HL-60 (cell line): ENCODE measurements around the gene NBPF4.

Source experiments
- DNase-seq, 2 experiments: peaks; one replicate each; pipeline ENCODE4 v3.0.0-alpha.2; 2010 to 2020; ENCODE audit warnings: low read depth in 1 of 2, low spot score in 1 of 2
- H3K27ac ChIP-seq: fragments of 250-450 bp; sonication (Bioruptor Pico); replicated peaks from 2 replicates; pipeline ENCODE4 v1.5.1; 2020; ENCODE audit warnings: mild to moderate bottlenecking, moderate library complexity
- H3K27me3 ChIP-seq: fragments of 250-450 bp; sonication (Bioruptor Pico); 2 replicates; pipeline ENCODE4 v1.5.1; 2021; ENCODE audit warnings: mild to moderate bottlenecking, moderate library complexity; ENCODE audit not compliant: insufficient read depth, poor library complexity, severe bottlenecking
- H3K4me3 ChIP-seq: replicated peaks from 2 replicates; pipeline ENCODE4 v1.5.1; 2011; ENCODE audit warnings: mild to moderate bottlenecking, control low read depth, low read length; ENCODE audit not compliant: insufficient read depth
- GABPA ChIP-seq: IDR thresholded peaks from 2 replicates; pipeline ENCODE4 v1.6.1; 2012; ENCODE audit warnings: low read depth
- POLR2AphosphoS5 ChIP-seq: IDR thresholded peaks from 2 replicates; pipeline ENCODE4 v1.6.1; 2012; ENCODE audit warnings: low read depth
- SPI1 ChIP-seq: IDR thresholded peaks from 2 replicates; pipeline ENCODE4 v1.6.1; 2012; ENCODE audit warnings: low read depth, mild to moderate bottlenecking, borderline replicate concordance
- TF ChIP-seq, protein P1 (sequence below): IDR thresholded peaks from 2 replicates; pipeline ENCODE4 v1.6.1; 2012; ENCODE audit warnings: low read depth; ENCODE audit not compliant: insufficient replicate concordance
- TF ChIP-seq, protein P2 (sequence below): IDR thresholded peaks from one replicate; pipeline ENCODE4 v1.5.1; 2011; ENCODE audit warnings: low read length, control low read depth, inconsistent platforms; ENCODE audit not compliant: insufficient read depth

Gene NBPF4

DNA sequence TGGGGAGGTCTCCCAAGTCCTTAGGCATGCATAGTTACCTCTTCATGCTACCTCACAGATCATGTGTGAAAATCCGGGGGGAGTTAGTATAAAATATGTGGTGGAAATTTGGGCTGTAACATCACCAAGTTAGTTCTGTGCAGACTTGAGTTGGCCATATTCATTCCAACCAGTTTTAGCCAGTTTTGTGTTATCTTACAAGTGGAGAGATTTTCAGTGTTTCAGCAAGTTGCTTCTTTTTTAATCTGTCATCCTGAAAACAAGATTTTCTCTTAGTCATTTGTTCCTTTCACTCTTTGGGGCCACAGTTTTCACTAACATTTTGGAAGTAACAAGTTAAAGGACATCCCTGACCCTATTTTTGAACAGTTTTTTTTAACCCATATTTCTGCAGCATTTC is 55.1 kb downstream of the NBPF4 start:
- TF ChIP-seq, protein P1, sequence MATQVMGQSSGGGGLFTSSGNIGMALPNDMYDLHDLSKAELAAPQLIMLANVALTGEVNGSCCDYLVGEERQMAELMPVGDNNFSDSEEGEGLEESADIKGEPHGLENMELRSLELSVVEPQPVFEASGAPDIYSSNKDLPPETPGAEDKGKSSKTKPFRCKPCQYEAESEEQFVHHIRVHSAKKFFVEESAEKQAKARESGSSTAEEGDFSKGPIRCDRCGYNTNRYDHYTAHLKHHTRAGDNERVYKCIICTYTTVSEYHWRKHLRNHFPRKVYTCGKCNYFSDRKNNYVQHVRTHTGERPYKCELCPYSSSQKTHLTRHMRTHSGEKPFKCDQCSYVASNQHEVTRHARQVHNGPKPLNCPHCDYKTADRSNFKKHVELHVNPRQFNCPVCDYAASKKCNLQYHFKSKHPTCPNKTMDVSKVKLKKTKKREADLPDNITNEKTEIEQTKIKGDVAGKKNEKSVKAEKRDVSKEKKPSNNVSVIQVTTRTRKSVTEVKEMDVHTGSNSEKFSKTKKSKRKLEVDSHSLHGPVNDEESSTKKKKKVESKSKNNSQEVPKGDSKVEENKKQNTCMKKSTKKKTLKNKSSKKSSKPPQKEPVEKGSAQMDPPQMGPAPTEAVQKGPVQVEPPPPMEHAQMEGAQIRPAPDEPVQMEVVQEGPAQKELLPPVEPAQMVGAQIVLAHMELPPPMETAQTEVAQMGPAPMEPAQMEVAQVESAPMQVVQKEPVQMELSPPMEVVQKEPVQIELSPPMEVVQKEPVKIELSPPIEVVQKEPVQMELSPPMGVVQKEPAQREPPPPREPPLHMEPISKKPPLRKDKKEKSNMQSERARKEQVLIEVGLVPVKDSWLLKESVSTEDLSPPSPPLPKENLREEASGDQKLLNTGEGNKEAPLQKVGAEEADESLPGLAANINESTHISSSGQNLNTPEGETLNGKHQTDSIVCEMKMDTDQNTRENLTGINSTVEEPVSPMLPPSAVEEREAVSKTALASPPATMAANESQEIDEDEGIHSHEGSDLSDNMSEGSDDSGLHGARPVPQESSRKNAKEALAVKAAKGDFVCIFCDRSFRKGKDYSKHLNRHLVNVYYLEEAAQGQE: no peak
- no peak for TF ChIP-seq GABPA
- TF ChIP-seq POLR2AphosphoS5: no peak
- DNase-seq: no peak
- Histone ChIP-seq H3K27ac (no peak overlapping the region), H3K27me3 (no peaks in the 10 kb centered on the region), H3K4me3 (no peak overlapping the region)

DNA sequence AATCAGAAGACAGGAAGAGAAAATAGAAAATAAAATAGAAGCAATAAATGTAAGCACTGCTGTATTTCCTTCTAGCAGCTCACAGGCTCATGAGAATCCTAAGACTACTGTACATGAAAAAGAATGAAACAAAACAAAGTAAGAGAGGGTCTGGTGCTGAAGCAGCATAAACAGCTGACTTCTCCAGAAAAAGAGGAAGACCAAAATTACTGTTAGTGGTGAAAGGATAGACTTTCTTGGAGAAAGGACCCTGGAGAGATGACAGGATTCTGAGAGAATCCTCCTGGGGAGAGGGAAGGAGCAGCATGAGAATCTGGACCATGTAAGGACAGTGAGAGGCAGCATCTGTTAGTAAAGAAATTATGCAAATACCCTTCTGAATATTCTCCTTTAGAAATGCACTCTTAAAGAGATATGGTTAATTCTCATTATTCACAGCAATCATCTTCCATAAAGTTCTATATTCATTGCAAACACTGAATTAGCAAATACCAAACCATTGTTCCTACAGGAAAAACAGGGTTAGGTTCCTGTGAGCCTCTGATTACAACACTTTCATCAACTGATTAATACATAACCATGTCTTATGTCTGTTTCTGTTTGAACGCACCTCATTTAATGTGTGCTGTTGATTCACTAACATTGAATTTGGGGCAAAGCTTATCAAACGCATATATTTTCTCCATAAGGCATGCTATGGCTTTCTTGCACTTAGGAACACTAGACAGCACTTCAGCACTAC is 60.7 kb downstream of the NBPF4 start:
- Histone ChIP-seq H3K27ac (no peak overlapping the region), H3K4me3 (no peak overlapping the region), H3K27me3 (no peaks in the 10 kb centered on the region)
- no peak for DNase-seq
- no peak for TF ChIP-seq POLR2AphosphoS5
- no peak for TF ChIP-seq GABPA
- TF ChIP-seq, protein P2, sequence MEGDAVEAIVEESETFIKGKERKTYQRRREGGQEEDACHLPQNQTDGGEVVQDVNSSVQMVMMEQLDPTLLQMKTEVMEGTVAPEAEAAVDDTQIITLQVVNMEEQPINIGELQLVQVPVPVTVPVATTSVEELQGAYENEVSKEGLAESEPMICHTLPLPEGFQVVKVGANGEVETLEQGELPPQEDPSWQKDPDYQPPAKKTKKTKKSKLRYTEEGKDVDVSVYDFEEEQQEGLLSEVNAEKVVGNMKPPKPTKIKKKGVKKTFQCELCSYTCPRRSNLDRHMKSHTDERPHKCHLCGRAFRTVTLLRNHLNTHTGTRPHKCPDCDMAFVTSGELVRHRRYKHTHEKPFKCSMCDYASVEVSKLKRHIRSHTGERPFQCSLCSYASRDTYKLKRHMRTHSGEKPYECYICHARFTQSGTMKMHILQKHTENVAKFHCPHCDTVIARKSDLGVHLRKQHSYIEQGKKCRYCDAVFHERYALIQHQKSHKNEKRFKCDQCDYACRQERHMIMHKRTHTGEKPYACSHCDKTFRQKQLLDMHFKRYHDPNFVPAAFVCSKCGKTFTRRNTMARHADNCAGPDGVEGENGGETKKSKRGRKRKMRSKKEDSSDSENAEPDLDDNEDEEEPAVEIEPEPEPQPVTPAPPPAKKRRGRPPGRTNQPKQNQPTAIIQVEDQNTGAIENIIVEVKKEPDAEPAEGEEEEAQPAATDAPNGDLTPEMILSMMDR: no peak
- peak; percentile 87 for TF ChIP-seq SPI1
- TF ChIP-seq, protein P1: no peak

DNA sequence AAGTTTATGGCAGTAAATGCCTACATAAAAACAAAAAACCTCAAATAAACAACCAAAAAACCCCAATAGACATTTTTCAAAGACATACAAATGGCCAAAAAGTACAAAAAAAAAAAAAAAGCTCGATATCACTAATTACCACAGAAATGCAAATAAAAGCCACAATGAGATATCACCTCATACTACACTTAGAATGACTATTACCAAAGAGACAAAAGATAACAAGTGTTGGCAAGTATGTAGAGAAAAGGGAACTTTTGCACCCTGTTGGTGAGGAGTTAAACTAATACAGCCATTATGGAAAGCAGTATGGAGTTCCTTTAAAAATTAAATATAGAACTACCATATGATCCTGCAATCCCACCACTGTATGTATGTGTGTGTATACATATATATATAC is 64.9 kb downstream of the NBPF4 start:
- H3K4me3 ChIP-seq: no peak overlapping the region
- DNase-seq: no peak
- TF ChIP-seq SPI1 (no peak), GABPA (no peak), POLR2AphosphoS5 (no peak)
- TF ChIP-seq, protein P2: no peak
- TF ChIP-seq, protein P1: no peak
- H3K27me3 ChIP-seq: no peaks in the 10 kb centered on the region
- H3K27ac ChIP-seq: no peak overlapping the region
